Neural progenitor cell (in vitro differentiated cells): ENCODE data around the gene CAPN10. TPM values are rescaled to one million over a fixed set of nuclear protein-coding genes. Genes with fewer than 3 reads are reported as not detected.

ENCODE experiments used
- DNase-seq: peaks from one replicate; pipeline ENCODE4 v3.0.0-alpha.2; 2016; ENCODE audit warnings: low spot score
- H2AFZ ChIP-seq: fragments of 200-600 bp; sonication (generic); replicated peaks from 2 replicates; pipeline ENCODE4 v1.6.1; 2016; ENCODE audit warnings: antibody characterized with exemption
- H3F3A ChIP-seq: fragments of 200-600 bp; sonication (generic); 2 replicates; pipeline ENCODE4 v1.6.1; 2016; ENCODE audit warnings: antibody characterized with exemption, low read depth
- H3K27ac ChIP-seq: fragments of 200-600 bp; sonication (generic); 2 replicates; pipeline ENCODE4 v1.5.1; 2016; ENCODE audit warnings: mild to moderate bottlenecking
- H3K27me3 ChIP-seq: fragments of 200-600 bp; sonication (generic); 2 replicates; pipeline ENCODE4 v1.6.1; 2016; ENCODE audit warnings: mild to moderate bottlenecking, moderate library complexity
- H3K36me3 ChIP-seq: fragments of 200-600 bp; sonication (generic); 2 replicates; pipeline ENCODE4 v1.5.1; 2016
- H3K4me1 ChIP-seq: fragments of 200-600 bp; sonication (generic); 2 replicates; pipeline ENCODE4 v1.6.1; 2016; ENCODE audit warnings: mixed run types
- H3K4me2 ChIP-seq: fragments of 200-600 bp; sonication (generic); 2 replicates; pipeline ENCODE4 v1.6.1; 2016
- H3K4me3 ChIP-seq: fragments of 200-600 bp; sonication (generic); 2 replicates; pipeline ENCODE4 v1.5.1; 2016
- H3K79me2 ChIP-seq: fragments of 200-600 bp; sonication (generic); 2 replicates; pipeline ENCODE4 v1.6.1; 2016; ENCODE audit warnings: low read depth
- H3K9ac ChIP-seq: fragments of 200-600 bp; sonication (generic); 2 replicates; pipeline ENCODE4 v1.6.1; 2016
- H3K9me3 ChIP-seq: fragments of 200-600 bp; sonication (generic); 2 replicates; pipeline ENCODE4 v1.5.1; 2016; ENCODE audit warnings: low read depth
- H4K20me1 ChIP-seq: fragments of 200-600 bp; sonication (generic); 2 replicates; pipeline ENCODE4 v1.6.1; 2016; ENCODE audit warnings: low read depth
- H3K27ac Mint-ChIP-seq: 3 replicates; pipeline ENCODE4 v1.8.0; 2021; ENCODE audit warnings: mixed read lengths
- H3K27me3 Mint-ChIP-seq: 2 replicates; pipeline ENCODE4 v1.8.0; 2022; ENCODE audit warnings: low read depth, mild to moderate bottlenecking, inconsistent platforms, moderate library complexity, mixed read lengths; ENCODE audit not compliant: insufficient read depth
- H3K36me3 Mint-ChIP-seq: 3 replicates; pipeline ENCODE4 v1.8.0; 2021; ENCODE audit warnings: mixed read lengths
- H3K4me1 Mint-ChIP-seq: 3 replicates; pipeline ENCODE4 v1.8.0; 2021; ENCODE audit warnings: mixed read lengths
- H3K4me3 Mint-ChIP-seq: 3 replicates; pipeline ENCODE4 v1.8.0; 2021; ENCODE audit warnings: mild to moderate bottlenecking, moderate library complexity, mixed read lengths
- H3K9me3 Mint-ChIP-seq: 3 replicates; pipeline ENCODE4 v1.8.0; 2020; ENCODE audit warnings: mixed read lengths
- CTCF ChIP-seq: fragments of 200-600 bp; sonication (generic); IDR thresholded peaks from 2 replicates; pipeline ENCODE4 v1.5.1; 2017; ENCODE audit warnings: antibody characterized with exemption, mild to moderate bottlenecking
- EZH2 ChIP-seq: fragments of 200-600 bp; sonication (generic); IDR thresholded peaks from 2 replicates; pipeline ENCODE4 v1.6.1; 2017; ENCODE audit warnings: antibody characterized with exemption, mild to moderate bottlenecking, moderate library complexity
- EZH2phosphoT487 ChIP-seq: fragments of 200-600 bp; sonication (generic); IDR thresholded peaks from 2 replicates; pipeline ENCODE4 v1.6.1; 2017; ENCODE audit warnings: antibody characterized with exemption
- total RNA-seq: library from RNA; depleted of rRNA; stranded (reverse); fragments of >200 nt; gene quantifications from 2 replicates; pipeline ENCODE4 v1.2.3, GENCODE V29; 2015; ENCODE audit warnings: low replicate concordance

The CAPN10 gene
- total RNA-seq, 1 donor from 2014 or later: 16.1 TPM

- no peaks in the 10 kb centered on the region for H3K27me3 ChIP-seq
- TF ChIP-seq EZH2phosphoT487: no peak
- peak; percentile 55 for TF ChIP-seq CTCF
- H4K20me1 ChIP-seq: peaks cover 11% of the 10 kb centered on the region
- H3K79me2 ChIP-seq: peaks cover under 1% of the 10 kb centered on the region
- Mint-ChIP-seq H3K27me3 (no peaks in the 10 kb centered on the region), H3K36me3 (peaks cover 5% of the 10 kb centered on the region), H3K4me1 (no peaks in the 10 kb centered on the region), H3K4me3 (no peak overlapping the region), H3K9me3 (no peaks in the 10 kb centered on the region), H3K27ac (no peak overlapping the region)
- H3K9me3 ChIP-seq: no peaks in the 10 kb centered on the region
- H3K36me3 ChIP-seq: no peaks in the 10 kb centered on the region
- no peak overlapping the region for H3K27ac ChIP-seq
- no peaks in the 10 kb centered on the region for H3K4me1 ChIP-seq
- H3F3A ChIP-seq: no peaks in the 10 kb centered on the region
- no peak overlapping the region for H2AFZ ChIP-seq
- H3K9ac ChIP-seq: no peak overlapping the region
- DNase-seq: peak; percentile 61
- no peak overlapping the region for H3K4me3 ChIP-seq
- H3K4me2 ChIP-seq: no peak overlapping the region
Measured at GRCh38 chr2:240595381-240596079, 9.0 kb downstream of the CAPN10 start.

- Histone ChIP-seq H2AFZ (no peak overlapping the region), H3F3A (no peaks in the 10 kb centered on the region), H3K79me2 (no peaks in the 10 kb centered on the region), H3K36me3 (no peaks in the 10 kb centered on the region), H3K4me2 (no peak overlapping the region), H3K4me3 (no peak overlapping the region), H3K9ac (no peak overlapping the region), H3K27ac (no peak overlapping the region), H3K9me3 (no peaks in the 10 kb centered on the region), H4K20me1 (peaks cover 11% of the 10 kb centered on the region), H3K4me1 (no peaks in the 10 kb centered on the region), H3K27me3 (no peaks in the 10 kb centered on the region)
- H3K9me3 Mint-ChIP-seq: no peaks in the 10 kb centered on the region
- DNase-seq: no peak
- no peak for TF ChIP-seq EZH2
- TF ChIP-seq CTCF: no peak
- TF ChIP-seq EZH2phosphoT487: no peak
- no peaks in the 10 kb centered on the region for H3K27me3 Mint-ChIP-seq
- H3K4me3 Mint-ChIP-seq: no peak overlapping the region
- peaks cover 5% of the 10 kb centered on the region for H3K36me3 Mint-ChIP-seq
- H3K4me1 Mint-ChIP-seq: no peaks in the 10 kb centered on the region
- H3K27ac Mint-ChIP-seq: no peak overlapping the region
Measured at GRCh38 chr2:240596080-240596460, 9.5 kb downstream of the CAPN10 start.

DNA sequence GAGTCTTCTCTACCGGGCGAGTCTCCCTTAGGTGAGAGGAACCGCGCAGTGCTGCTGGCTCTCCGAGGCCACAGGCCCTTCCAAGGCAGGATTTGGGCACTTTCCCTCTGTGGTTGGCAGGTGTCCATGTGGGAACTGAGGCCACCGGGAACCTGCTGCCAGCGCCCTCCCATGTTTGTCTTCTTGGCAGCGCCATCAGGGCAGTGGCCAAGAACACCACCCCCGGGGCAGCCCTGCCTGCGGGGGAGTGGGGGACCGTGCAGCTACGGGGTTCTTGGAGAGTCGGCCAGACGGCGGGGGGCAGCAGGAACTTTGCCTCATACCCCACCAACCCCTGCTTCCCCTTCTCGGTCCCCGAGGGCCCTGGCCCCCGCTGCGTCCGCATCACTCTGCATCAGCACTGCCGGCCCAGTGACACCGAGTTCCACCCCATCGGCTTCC, 10.0 kb downstream of the CAPN10 start:
- Histone ChIP-seq H4K20me1 (peaks cover 11% of the 10 kb centered on the region), H3F3A (no peaks in the 10 kb centered on the region), H3K9ac (no peak overlapping the region), H3K4me3 (no peak overlapping the region), H3K27me3 (no peaks in the 10 kb centered on the region), H3K4me2 (no peak overlapping the region), H2AFZ (no peak overlapping the region), H3K27ac (no peak overlapping the region), H3K9me3 (no peaks in the 10 kb centered on the region), H3K36me3 (no peaks in the 10 kb centered on the region), H3K4me1 (no peaks in the 10 kb centered on the region), H3K79me2 (no peaks in the 10 kb centered on the region)
- no peak for TF ChIP-seq EZH2
- no peak for TF ChIP-seq EZH2phosphoT487
- TF ChIP-seq CTCF: no peak
- H3K4me3 Mint-ChIP-seq: no peak overlapping the region
- H3K36me3 Mint-ChIP-seq: peaks cover 5% of the 10 kb centered on the region
- H3K4me1 Mint-ChIP-seq: no peaks in the 10 kb centered on the region
- H3K9me3 Mint-ChIP-seq: no peaks in the 10 kb centered on the region
- no peaks in the 10 kb centered on the region for H3K27me3 Mint-ChIP-seq
- DNase-seq: no peak
- H3K27ac Mint-ChIP-seq: no peak overlapping the region
